ENCODE data around the gene RASGRP4.

DNA sequence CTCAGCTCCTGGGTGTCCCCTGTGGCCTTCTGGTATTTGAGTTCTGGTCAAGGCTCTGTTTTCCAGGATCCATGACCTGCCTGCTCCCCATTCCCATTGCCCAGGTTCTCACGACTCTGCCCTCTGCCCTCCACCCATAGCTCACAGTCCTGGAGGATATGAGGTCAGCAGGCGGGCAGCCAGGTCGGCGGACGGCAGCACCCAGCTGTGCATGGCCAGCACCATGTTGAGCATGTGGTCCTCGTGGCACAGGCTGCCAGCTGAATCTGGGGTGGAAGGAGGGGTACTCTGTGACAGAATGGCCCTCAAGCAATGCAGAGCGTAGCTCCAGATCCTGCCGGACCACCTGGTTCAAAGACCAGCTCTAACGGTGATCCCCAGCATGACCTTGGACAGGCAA, 5.1 kb downstream of the RASGRP4 start:
- TF ChIP-seq, protein P1, sequence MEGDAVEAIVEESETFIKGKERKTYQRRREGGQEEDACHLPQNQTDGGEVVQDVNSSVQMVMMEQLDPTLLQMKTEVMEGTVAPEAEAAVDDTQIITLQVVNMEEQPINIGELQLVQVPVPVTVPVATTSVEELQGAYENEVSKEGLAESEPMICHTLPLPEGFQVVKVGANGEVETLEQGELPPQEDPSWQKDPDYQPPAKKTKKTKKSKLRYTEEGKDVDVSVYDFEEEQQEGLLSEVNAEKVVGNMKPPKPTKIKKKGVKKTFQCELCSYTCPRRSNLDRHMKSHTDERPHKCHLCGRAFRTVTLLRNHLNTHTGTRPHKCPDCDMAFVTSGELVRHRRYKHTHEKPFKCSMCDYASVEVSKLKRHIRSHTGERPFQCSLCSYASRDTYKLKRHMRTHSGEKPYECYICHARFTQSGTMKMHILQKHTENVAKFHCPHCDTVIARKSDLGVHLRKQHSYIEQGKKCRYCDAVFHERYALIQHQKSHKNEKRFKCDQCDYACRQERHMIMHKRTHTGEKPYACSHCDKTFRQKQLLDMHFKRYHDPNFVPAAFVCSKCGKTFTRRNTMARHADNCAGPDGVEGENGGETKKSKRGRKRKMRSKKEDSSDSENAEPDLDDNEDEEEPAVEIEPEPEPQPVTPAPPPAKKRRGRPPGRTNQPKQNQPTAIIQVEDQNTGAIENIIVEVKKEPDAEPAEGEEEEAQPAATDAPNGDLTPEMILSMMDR (conservative IDR thresholded peaks at IDR 0.05): no peak
- no peak for TF ChIP-seq ZFX (IDR thresholded peaks at IDR 0.05)

All from C4-2B (cell line).